Activated naive CD8-positive, alpha-beta T cell treated with anti-CD3 and anti-CD28 coated beads, Interleukin-2, amount 50 U/mL, for 16 hours (primary cell): ENCODE data around the gene LMAN2L.
"Not testable (repeated sequence)": the region's sequence is repeated elsewhere in the genome, so short reads cannot be mapped to it uniquely, and the experiment has no call there.

Experiments
- DNase-seq: peaks from one replicate; pipeline ENCODE4 v3.0.0-alpha.2; 2020; ENCODE audit warnings: low read depth, low spot score

LMAN2L gene

GRCh38 chr2:96688649-96689430, 51.0 kb downstream of the LMAN2L start:
- no peak for DNase-seq

GRCh38 chr2:96687711-96688640, 51.9 kb downstream of the LMAN2L start:
- DNase-seq: no peak

GRCh38 chr2:96687266-96687665, 52.6 kb downstream of the LMAN2L start:
- no peak for DNase-seq

- DNase-seq: no peak
Observed at GRCh38 chr2:96685577-96686459, 54.0 kb downstream of the LMAN2L start.

- no peak for DNase-seq
Observed at GRCh38 chr2:96684883-96685576, 54.8 kb downstream of the LMAN2L start.

- DNase-seq: no peak
Observed at GRCh38 chr2:96683972-96684820, 55.7 kb downstream of the LMAN2L start.

- no peak for DNase-seq
Observed at GRCh38 chr2:96683307-96683706, 56.6 kb downstream of the LMAN2L start.

GRCh38 chr2:96681540-96681939, 58.3 kb downstream of the LMAN2L start:
- no peak for DNase-seq

GRCh38 chr2:96680561-96681141, 59.2 kb downstream of the LMAN2L start:
- no peak for DNase-seq

- DNase-seq: no peak
Observed at GRCh38 chr2:96679848-96680247, 60.0 kb downstream of the LMAN2L start.

GRCh38 chr2:96669539-96670215, 70.2 kb downstream of the LMAN2L start:
- DNase-seq: no peak

- DNase-seq: no peak
Observed at GRCh38 chr2:96668771-96669170, 71.1 kb downstream of the LMAN2L start.

GRCh38 chr2:96665717-96666116, 74.1 kb downstream of the LMAN2L start:
- not testable (repeated sequence) for DNase-seq

- no peak for DNase-seq
Observed at GRCh38 chr2:96665083-96665569, 74.7 kb downstream of the LMAN2L start.

- DNase-seq: no peak
Observed at GRCh38 chr2:96664366-96664925, 75.4 kb downstream of the LMAN2L start.

GRCh38 chr2:96663829-96664228, 76.0 kb downstream of the LMAN2L start:
- no peak for DNase-seq

GRCh38 chr2:96663177-96663576, 76.7 kb downstream of the LMAN2L start:
- no peak for DNase-seq

- DNase-seq: no peak
Observed at GRCh38 chr2:96662360-96662759, 77.5 kb downstream of the LMAN2L start.

GRCh38 chr2:96661324-96661723, 78.5 kb downstream of the LMAN2L start:
- no peak for DNase-seq
